ENCODE measurements around the gene GRIP2.

Gene GRIP2

GRCh38 chr3:14539742-14540491, at the start of gene GRIP2:
TSS of gene GRIP2 (minus strand) at chr3:14540342. CDS start at chr3:14540308, 34 bp downstream.
- DNase-seq = no peak

DNA sequence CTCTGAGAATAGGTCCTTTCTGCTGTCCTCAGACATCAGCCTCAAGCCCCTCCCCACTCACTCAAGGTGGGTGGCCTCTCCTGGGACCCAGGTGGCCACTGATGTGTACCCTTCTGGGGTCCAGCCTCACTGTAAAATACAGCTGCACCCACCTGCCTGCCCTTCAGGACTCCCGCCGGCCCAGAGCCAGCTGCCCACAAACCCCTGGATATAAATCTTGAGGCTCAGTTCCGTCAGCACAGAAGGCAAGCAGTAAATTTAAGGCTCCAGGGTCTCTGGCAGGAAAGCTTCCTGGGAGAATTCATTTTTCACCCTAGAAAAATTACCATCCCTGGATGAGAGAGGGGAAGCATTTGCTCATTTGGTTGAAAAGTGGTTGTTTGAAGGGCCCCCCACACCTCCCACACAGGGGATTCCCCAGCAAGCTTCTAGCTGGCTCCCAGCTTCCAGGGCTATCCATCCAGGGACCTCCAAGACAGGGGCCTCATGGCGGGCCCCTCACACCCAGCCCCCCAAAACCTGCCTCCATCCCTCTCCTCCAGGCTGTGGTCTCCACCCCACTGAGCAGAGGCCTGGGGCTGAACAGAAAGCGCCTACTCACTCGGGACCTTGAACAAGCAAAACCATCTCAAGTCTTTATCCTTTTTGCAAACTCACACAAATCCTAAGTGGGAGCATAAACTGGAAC, 48.4 kb upstream of the GRIP2 start:
- no peak for DNase-seq

DNA sequence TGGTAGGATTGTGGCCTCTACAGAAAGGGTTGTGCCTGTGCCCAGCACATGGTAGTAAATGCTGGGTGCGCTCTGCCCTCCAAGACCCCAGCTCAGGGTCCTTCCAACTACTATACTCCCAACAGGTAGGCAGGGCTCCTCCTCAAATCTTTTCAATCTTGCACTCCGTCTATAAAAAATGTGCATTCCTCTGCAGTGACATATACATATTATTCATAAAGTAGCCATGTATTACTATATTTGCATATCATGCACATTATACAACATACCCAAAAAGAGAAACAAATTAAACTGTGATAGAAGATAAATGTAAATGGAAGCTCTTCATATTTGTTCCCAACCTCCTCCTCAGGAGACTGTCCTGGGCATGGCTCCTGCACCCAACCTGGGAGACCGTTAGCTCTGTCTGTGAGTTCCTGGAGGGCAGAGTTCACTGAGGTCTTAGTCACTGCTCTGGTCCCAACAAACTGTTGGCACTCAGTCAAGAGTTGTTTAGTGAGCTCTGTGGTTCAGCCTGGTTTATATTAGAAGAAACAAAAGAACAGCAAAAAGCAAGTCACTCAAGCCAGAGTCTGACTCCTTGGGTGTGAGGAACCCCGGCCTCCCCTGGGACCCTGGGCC, 47.7 kb upstream of the GRIP2 start:
- no peak for DNase-seq

DNA sequence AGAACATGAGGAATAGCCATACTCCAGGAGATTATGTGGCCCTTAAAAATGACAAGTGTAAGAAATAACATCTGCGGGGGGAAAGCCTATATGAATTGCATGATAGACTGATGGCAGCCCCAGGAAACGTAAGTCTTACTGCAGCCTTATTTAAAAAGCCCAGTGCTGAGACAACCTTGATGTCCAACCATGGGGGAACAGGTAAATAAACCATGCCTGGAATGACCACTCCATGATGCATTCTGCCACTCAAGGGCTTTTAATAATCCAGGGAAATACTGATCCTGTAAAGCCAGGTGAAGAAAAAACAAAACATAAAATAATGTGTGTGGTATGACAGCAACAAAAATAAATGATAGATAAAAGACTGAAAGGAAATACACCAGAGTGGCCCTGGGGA, 46.5 kb upstream of the GRIP2 start:
- DNase-seq = no peak

GRCh38 chr3:14583548-14584091, 43.5 kb upstream of the GRIP2 start:
- DNase-seq = no peak

DNA sequence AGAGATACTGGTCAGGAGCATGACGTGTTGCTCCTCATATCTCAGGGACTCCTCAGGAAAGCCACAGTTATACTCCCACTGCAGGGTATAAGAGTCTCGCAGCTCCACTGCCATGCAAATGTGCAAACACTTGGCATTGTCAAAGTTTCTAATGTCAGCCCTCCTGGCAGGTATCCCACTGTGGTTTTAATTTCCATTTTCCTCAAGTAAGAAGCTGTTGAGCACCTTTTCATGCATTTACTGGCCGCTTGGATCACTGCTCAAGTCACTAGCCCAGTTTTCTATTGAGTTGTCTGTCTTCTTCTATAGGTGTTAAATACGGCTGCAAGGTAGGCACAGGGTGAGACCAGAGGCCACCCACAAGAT, 41.9 kb upstream of the GRIP2 start:
- no peak for DNase-seq

- DNase-seq = no peak
These were observed 41.3 kb upstream of the GRIP2 start for GRCh38 chr3:14581334-14582044.

- DNase-seq = no peak
These were observed 37.8 kb upstream of the GRIP2 start for GRCh38 chr3:14577897-14578296.

DNA sequence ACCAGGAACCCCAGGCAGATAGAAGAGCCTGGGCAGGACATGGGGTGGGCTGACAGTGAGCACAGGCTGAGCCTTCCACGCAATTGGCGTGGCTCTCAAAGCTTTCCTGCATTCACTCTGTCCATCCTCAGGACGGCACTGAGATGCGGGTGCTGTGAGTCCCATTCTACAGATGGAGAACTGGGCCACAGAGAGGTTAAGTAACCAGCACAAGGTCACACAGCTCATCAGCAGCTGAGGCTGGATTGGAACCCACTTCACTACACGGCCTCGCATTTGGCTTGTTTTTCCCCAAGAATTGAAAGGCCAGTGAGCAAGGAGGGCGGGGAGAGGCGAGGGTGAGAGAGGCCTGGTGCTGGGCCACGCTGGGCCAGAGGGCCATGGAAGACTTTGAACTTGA, 36.0 kb upstream of the GRIP2 start:
- no peak for DNase-seq

DNA sequence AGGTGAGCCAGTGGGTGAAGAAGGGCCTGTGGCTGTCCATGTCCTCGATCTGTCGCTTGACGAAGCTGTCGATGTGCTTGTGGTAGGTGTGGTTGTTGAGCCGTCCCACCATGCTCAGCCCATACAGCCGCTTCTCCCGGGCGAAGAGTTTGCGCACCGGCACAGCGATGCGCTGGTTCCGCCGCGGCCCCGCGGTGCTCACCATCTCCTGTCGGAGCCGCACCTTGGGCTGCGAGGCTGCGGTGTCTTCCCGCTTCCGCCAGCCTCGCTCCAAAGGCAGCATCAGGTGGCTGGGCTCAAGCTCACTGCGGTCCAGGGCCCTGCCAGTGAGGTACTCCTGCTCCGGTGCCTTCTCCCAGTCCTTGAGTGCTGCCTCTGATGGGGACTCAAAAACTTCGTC, 34.0 kb upstream of the GRIP2 start:
- DNase-seq = no peak

DNA sequence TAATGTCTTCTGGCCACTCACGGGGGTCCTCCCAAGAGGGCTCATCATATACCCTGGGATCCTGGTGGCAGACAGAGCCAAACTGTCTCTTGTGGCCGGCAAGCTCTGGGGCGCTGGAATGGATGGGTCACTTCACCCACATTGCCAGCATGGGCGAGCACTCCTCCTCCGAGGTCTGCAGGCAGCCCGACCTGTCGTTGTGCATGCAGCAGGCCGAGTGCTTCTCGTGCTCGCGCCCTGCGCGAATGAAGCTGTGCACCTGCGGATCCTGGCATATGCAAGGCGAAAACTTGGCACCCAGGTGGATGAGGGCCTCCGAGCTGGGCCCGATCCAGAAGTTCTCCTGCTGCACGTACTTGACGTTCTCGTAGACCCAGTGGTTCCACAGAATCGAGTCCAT, 33.6 kb upstream of the GRIP2 start:
- no peak for DNase-seq

DNA sequence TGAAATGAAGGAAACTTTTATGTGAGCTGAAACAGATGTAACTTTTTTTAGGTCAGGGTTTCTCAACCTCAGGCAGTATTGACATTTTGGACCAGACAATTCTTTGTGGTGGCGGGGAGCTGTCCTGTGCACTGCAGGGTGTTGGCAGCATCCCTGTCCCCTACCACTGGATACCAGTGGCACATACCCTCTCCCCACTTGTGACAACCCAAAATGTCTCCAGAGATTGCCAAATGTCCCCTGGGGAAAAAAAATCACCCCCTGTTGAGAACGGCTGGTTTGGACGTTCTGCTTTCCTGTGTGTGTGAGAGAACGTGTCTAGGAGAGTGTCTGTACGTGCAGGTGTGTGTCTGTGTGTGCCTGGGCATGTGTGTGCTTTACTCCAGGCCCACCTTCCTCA, 30.7 kb upstream of the GRIP2 start:
- no peak for DNase-seq

DNA sequence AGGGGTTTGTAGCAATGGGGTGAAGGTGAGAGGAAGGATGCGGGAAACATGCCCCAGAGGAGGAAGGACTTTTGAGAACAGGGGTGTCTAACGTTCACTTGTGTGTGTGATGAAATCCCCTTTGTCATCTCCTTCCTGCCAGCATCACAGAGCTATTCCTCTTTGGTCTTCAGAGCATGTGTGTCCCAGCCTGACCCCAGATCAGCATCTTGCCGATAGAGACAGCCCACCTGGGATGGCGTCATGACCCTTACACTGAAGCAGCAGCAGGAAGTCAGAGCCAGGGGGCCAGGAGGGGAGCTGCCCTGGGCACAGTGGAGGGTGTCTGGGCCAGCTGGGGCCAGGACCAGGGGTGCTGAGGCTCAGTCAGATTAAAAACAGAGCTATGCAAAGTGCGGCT, 29.9 kb upstream of the GRIP2 start:
- DNase-seq = no peak

DNA sequence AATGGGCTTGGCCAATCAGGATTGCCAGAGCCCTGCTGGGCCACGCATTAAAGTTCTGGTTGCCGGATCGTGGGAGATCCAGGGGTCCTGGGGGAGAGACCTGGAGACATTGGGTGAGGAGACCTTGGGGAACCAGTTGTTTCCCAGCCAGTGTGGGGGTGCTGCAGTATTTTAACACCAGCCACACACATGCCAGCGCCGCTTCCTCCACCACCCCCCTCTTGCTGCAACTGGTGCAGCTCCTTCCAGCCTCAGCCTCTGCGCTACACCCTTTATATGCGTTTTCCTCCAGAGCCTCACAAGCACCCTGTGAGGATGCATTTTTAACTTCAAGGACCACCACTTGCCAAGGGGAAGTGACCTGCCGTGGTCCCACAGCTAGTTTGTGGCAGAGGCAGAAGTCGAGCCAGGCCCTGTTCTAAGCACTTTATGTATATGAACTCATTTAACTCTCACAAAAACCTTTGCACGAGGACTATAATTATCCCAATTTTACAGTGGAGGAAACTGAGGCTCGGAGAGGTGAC, 29.4 kb upstream of the GRIP2 start:
- DNase-seq = no peak

- no peak for DNase-seq
These were observed 28.1 kb upstream of the GRIP2 start for GRCh38 chr3:14568269-14568668.

DNA sequence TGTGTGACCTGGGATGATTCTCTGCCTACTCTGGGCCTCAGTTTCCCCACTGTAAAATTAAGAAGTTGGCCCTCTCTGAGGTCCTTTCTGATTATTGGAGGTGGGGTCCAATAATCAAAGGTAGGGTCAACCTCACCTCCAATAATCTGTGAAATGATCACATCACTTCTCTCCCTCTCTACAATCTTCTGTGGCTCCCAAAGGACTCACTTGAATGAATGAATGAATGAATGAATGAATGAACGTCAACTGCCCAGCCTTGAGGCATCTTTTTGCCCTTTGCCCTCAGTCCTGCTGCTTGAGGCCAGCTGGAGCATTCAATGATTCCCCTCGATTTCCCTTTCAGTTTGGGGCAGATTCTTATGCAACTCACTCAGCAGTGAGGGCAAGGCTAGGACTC, 26.7 kb upstream of the GRIP2 start:
- no peak for DNase-seq

- no peak for DNase-seq
These were observed 25.9 kb upstream of the GRIP2 start for GRCh38 chr3:14565868-14566588.

GRCh38 chr3:14564741-14565140, 24.6 kb upstream of the GRIP2 start:
- DNase-seq = no peak

- no peak for DNase-seq
These were observed 23.9 kb upstream of the GRIP2 start for GRCh38 chr3:14563946-14564539.

GRCh38 chr3:14562121-14562890, 22.2 kb upstream of the GRIP2 start:
- no peak for DNase-seq
